Muscle layer of duodenum (tissue), 2 donors: ENCODE measurements around the gene RSPO1.
A peak's percentile ranks its signal among the peaks of the same experiment; 100 is the strongest.
"Not testable (repeated sequence)": the region's sequence is repeated elsewhere in the genome, so short reads cannot be mapped to it uniquely, and the experiment has no call there.

ENCODE experiments used
- H3K27ac ChIP-seq: one replicate; pipeline ENCODE4 v1.7.0; 2013; ENCODE audit warnings: mild to moderate bottlenecking, low read length
- H3K27me3 ChIP-seq: one replicate; pipeline ENCODE4 v1.7.0; 2013; ENCODE audit warnings: low read depth, mild to moderate bottlenecking, control low read depth, low read length
- H3K36me3 ChIP-seq, 2 donors: one replicate each; pipeline ENCODE4 v1.7.0; 2013; ENCODE audit warnings: low read length in 2 of 2, control low read depth in 1 of 2, mild to moderate bottlenecking in 1 of 2; ENCODE audit not compliant: insufficient read depth in 2 of 2, control insufficient read depth in 1 of 2
- H3K4me1 ChIP-seq, 2 donors: one replicate each; pipeline ENCODE4 v1.7.0; 2013; ENCODE audit warnings: low read length in 2 of 2, mild to moderate bottlenecking in 2 of 2, control low read depth in 1 of 2, moderate library complexity in 1 of 2; ENCODE audit not compliant: insufficient read depth in 2 of 2, control insufficient read depth in 1 of 2
- H3K4me3 ChIP-seq, 2 donors: one replicate each; pipeline ENCODE4 v1.7.0; 2013; ENCODE audit warnings: low read length in 2 of 2, low read depth in 1 of 2, mild to moderate bottlenecking in 1 of 2
- H3K9me3 ChIP-seq, 2 donors: one replicate each; pipeline ENCODE4 v1.7.0; 2013; ENCODE audit warnings: low read length in 2 of 2, control low read depth in 1 of 2, mild to moderate bottlenecking in 1 of 2; ENCODE audit not compliant: control insufficient read depth in 1 of 2
- donor health status: healthy.

Gene RSPO1

GRCh38 chr1:37595440-37596181 is 39.1 kb downstream of the RSPO1 start, which contains the start of gene GNL2:
Gene GNL2 (minus strand): TSS chr1:37595937. CDS start chr1:37595822, 115 bp downstream.
- Histone ChIP-seq H3K36me3 (peaks cover 19% of the 10 kb centered on the region in 2 donors), H3K4me3 (peak within 1 kb of the TSS; percentile 99), H3K4me1 (peaks cover 0 to 20% of the 10 kb centered on the region in 2 donors), H3K9me3 (no peaks in the 10 kb centered on the region), H3K27ac (peak within 1 kb of the TSS; percentile 87), H3K27me3 (no peaks in the 10 kb centered on the region)

GRCh38 chr1:37593726-37594125 is 41.0 kb downstream of the RSPO1 start:
- Histone ChIP-seq H3K27me3 (no peaks in the 10 kb centered on the region), H3K36me3 (peaks cover 34% of the 10 kb centered on the region in 2 donors), H3K27ac (no peak overlapping the region), H3K4me3 (no peak overlapping the region), H3K9me3 (no peaks in the 10 kb centered on the region), H3K4me1 (peaks cover 0 to 20% of the 10 kb centered on the region in 2 donors)

GRCh38 chr1:37588939-37589338 is 45.8 kb downstream of the RSPO1 start:
- Histone ChIP-seq H3K4me3 (no peak overlapping the region), H3K36me3 (peaks cover 54 to 70% of the 10 kb centered on the region in 2 donors), H3K9me3 (no peaks in the 10 kb centered on the region), H3K4me1 (peaks cover 0 to 7% of the 10 kb centered on the region in 2 donors), H3K27ac (no peak overlapping the region), H3K27me3 (no peaks in the 10 kb centered on the region)

GRCh38 chr1:37584544-37584943 is 50.1 kb downstream of the RSPO1 start:
- H3K36me3 ChIP-seq: peaks cover 54 to 78% of the 10 kb centered on the region in 2 donors
- not testable (repeated sequence) for H3K27me3 ChIP-seq, H3K4me1 ChIP-seq, H3K9me3 ChIP-seq, H3K27ac ChIP-seq, H3K4me3 ChIP-seq

- peaks cover 0 to 11% of the 10 kb centered on the region in 2 donors for H3K4me1 ChIP-seq
- H3K4me3 ChIP-seq: no peak overlapping the region
- no peaks in the 10 kb centered on the region for H3K27me3 ChIP-seq
- no peaks in the 10 kb centered on the region for H3K9me3 ChIP-seq
- H3K36me3 ChIP-seq: peaks cover 67 to 73% of the 10 kb centered on the region in 2 donors
- peak overlapping the region; percentile 77 for H3K27ac ChIP-seq
Measured at GRCh38 chr1:37575692-37576091, 59.0 kb downstream of the RSPO1 start.

GRCh38 chr1:37574834-37575480 is 59.7 kb downstream of the RSPO1 start:
- Histone ChIP-seq H3K4me1 (peaks cover 0 to 11% of the 10 kb centered on the region in 2 donors), H3K27me3 (no peaks in the 10 kb centered on the region), H3K9me3 (no peaks in the 10 kb centered on the region), H3K27ac (peak overlapping the region; percentile 77), H3K4me3 (no peak overlapping the region), H3K36me3 (peaks cover 65% of the 10 kb centered on the region in 2 donors)

- H3K27me3 ChIP-seq: no peaks in the 10 kb centered on the region
- H3K27ac ChIP-seq: no peak overlapping the region
- peaks cover 83 to 88% of the 10 kb centered on the region in 2 donors for H3K36me3 ChIP-seq
- peaks cover 0 to 18% of the 10 kb centered on the region in 2 donors for H3K4me1 ChIP-seq
- H3K4me3 ChIP-seq: no peak overlapping the region
- H3K9me3 ChIP-seq: no peaks in the 10 kb centered on the region
Measured at GRCh38 chr1:37570528-37571334, 64.0 kb downstream of the RSPO1 start.

DNA sequence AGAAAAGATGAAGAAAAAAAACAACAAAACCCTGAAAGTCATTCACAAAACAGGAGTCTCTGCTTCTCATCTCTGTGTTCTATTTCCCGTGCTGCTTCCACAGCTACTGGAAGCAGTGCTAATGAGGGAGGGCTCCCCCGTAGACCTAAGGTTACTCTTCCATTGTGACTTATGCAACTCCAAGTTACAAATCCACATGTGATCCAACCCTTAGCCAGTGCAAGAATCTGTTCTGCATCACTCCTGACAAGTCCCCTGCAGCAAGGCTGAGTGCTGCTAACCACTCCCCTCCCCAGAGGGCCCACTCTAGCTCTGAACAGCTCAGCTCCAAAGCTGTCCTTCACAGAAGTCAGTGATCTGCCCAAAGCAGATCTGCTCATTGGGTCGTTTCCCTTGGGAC is 67.7 kb downstream of the RSPO1 start:
- peaks cover 0 to 9% of the 10 kb centered on the region in 2 donors for H3K4me1 ChIP-seq
- peaks cover 67 to 74% of the 10 kb centered on the region in 2 donors for H3K36me3 ChIP-seq
- H3K27me3 ChIP-seq: no peaks in the 10 kb centered on the region
- H3K9me3 ChIP-seq: no peaks in the 10 kb centered on the region
- H3K4me3 ChIP-seq: no peak overlapping the region
- H3K27ac ChIP-seq: peak overlapping the region; percentile 72

- H3K4me1 ChIP-seq: peaks cover 0 to 9% of the 10 kb centered on the region in 2 donors
- H3K4me3 ChIP-seq: no peak overlapping the region
- no peak overlapping the region for H3K27ac ChIP-seq
- H3K9me3 ChIP-seq: no peaks in the 10 kb centered on the region
- H3K36me3 ChIP-seq: peaks cover 60 to 62% of the 10 kb centered on the region in 2 donors
- H3K27me3 ChIP-seq: no peaks in the 10 kb centered on the region
Measured at GRCh38 chr1:37564892-37565291, 69.8 kb downstream of the RSPO1 start.

GRCh38 chr1:37562984-37563383 is 71.7 kb downstream of the RSPO1 start:
- H3K4me3 ChIP-seq: no peak overlapping the region
- peaks cover 0 to 10% of the 10 kb centered on the region in 2 donors for H3K4me1 ChIP-seq
- peaks cover 42 to 47% of the 10 kb centered on the region in 2 donors for H3K36me3 ChIP-seq
- H3K9me3 ChIP-seq: no peaks in the 10 kb centered on the region
- H3K27me3 ChIP-seq: no peaks in the 10 kb centered on the region
- no peak overlapping the region for H3K27ac ChIP-seq
